ENCODE results near the gene GRID1.
A peak's percentile ranks its signal among the peaks of the same experiment; 100 is the strongest.

Gene GRID1

GRCh38 chr10:86300399-86300925 lies 66.1 kb downstream of the GRID1 start:
- H3K4me3 ChIP-seq (ENCODE audit: insufficient read length, low read depth), result no peak overlapping the region
- no peak overlapping the region for H3K9ac ChIP-seq (ENCODE audit: insufficient read length, low read depth)
- DNase-seq (ENCODE audit: low read depth, low spot score), result no peak
- no peaks in the 10 kb centered on the region for H3K36me3 ChIP-seq (ENCODE audit: insufficient read depth, insufficient read length, low read length)
- TF ChIP-seq SUZ12 (IDR thresholded peaks at IDR 0.05; ENCODE audit: extremely low read depth, insufficient read depth, insufficient read length) (no peak), YY1 (IDR thresholded peaks at IDR 0.05; ENCODE audit: insufficient read depth, insufficient read length) (no peak), ZNF274 (IDR thresholded peaks at IDR 0.05; ENCODE audit: low read depth, low read length) (no peak)
- H3K4me1 ChIP-seq (ENCODE audit: insufficient read depth, insufficient read length), result no peaks in the 10 kb centered on the region
- H3K9me3 ChIP-seq (ENCODE audit: insufficient read depth, low read length), result no peaks in the 10 kb centered on the region
- H3K27me3 ChIP-seq (ENCODE audit: insufficient read depth, insufficient read length), result no peaks in the 10 kb centered on the region

DNA sequence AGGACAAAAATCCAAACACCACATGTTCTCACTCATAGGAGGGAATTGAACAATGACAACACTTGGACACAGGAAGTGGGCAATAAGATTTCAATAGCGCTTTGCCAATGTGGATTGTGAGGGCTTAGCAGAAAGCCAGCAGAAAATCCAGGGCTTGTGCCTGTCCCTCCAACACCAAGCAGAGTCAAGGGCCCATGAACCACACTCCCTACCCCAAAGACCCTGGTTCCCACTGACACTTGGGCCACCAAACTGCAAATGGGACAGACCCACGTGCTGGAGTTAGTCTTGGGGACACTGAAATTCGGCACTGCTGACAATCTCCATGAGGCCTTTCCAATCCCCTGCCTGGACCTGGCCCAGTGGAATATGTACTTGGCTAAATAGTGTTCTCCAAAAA lies 67.0 kb downstream of the GRID1 start:
- no peak overlapping the region for H3K4me3 ChIP-seq (ENCODE audit: insufficient read length, low read depth)
- H3K9ac ChIP-seq (ENCODE audit: insufficient read length, low read depth), result no peak overlapping the region
- H3K4me1 ChIP-seq (ENCODE audit: insufficient read depth, insufficient read length), result no peaks in the 10 kb centered on the region
- H3K9me3 ChIP-seq (ENCODE audit: insufficient read depth, low read length), result no peaks in the 10 kb centered on the region
- DNase-seq (ENCODE audit: low read depth, low spot score), result no peak
- no peaks in the 10 kb centered on the region for H3K27me3 ChIP-seq (ENCODE audit: insufficient read depth, insufficient read length)
- H3K36me3 ChIP-seq (ENCODE audit: insufficient read depth, insufficient read length, low read length), result no peaks in the 10 kb centered on the region
- TF ChIP-seq ZNF274 (IDR thresholded peaks at IDR 0.05; ENCODE audit: low read depth, low read length) (no peak), YY1 (IDR thresholded peaks at IDR 0.05; ENCODE audit: insufficient read depth, insufficient read length) (no peak), SUZ12 (IDR thresholded peaks at IDR 0.05; ENCODE audit: extremely low read depth, insufficient read depth, insufficient read length) (no peak)

GRCh38 chr10:86298501-86299001 lies 68.0 kb downstream of the GRID1 start:
- no peak for TF ChIP-seq YY1 (IDR thresholded peaks at IDR 0.05; ENCODE audit: insufficient read depth, insufficient read length)
- no peak for TF ChIP-seq SUZ12 (IDR thresholded peaks at IDR 0.05; ENCODE audit: extremely low read depth, insufficient read depth, insufficient read length)
- no peak for TF ChIP-seq ZNF274 (IDR thresholded peaks at IDR 0.05; ENCODE audit: low read depth, low read length)
- Histone ChIP-seq H3K9me3 (ENCODE audit: insufficient read depth, low read length) (no peaks in the 10 kb centered on the region), H3K4me1 (ENCODE audit: insufficient read depth, insufficient read length) (no peaks in the 10 kb centered on the region), H3K27me3 (ENCODE audit: insufficient read depth, insufficient read length) (no peaks in the 10 kb centered on the region), H3K9ac (ENCODE audit: insufficient read length, low read depth) (no peak overlapping the region), H3K36me3 (ENCODE audit: insufficient read depth, insufficient read length, low read length) (no peaks in the 10 kb centered on the region), H3K4me3 (ENCODE audit: insufficient read length, low read depth) (no peak overlapping the region)
- DNase-seq (ENCODE audit: low read depth, low spot score), result no peak

GRCh38 chr10:86295791-86296190 lies 70.8 kb downstream of the GRID1 start:
- H3K4me3 ChIP-seq (ENCODE audit: insufficient read length, low read depth), result no peak overlapping the region
- no peak overlapping the region for H3K9ac ChIP-seq (ENCODE audit: insufficient read length, low read depth)
- TF ChIP-seq SUZ12 (IDR thresholded peaks at IDR 0.05; ENCODE audit: extremely low read depth, insufficient read depth, insufficient read length) (no peak), ZNF274 (IDR thresholded peaks at IDR 0.05; ENCODE audit: low read depth, low read length) (no peak), YY1 (IDR thresholded peaks at IDR 0.05; ENCODE audit: insufficient read depth, insufficient read length) (no peak)
- H3K36me3 ChIP-seq (ENCODE audit: insufficient read depth, insufficient read length, low read length), result no peaks in the 10 kb centered on the region
- no peaks in the 10 kb centered on the region for H3K4me1 ChIP-seq (ENCODE audit: insufficient read depth, insufficient read length)
- no peaks in the 10 kb centered on the region for H3K9me3 ChIP-seq (ENCODE audit: insufficient read depth, low read length)
- no peaks in the 10 kb centered on the region for H3K27me3 ChIP-seq (ENCODE audit: insufficient read depth, insufficient read length)
- no peak for DNase-seq (ENCODE audit: low read depth, low spot score)

DNA sequence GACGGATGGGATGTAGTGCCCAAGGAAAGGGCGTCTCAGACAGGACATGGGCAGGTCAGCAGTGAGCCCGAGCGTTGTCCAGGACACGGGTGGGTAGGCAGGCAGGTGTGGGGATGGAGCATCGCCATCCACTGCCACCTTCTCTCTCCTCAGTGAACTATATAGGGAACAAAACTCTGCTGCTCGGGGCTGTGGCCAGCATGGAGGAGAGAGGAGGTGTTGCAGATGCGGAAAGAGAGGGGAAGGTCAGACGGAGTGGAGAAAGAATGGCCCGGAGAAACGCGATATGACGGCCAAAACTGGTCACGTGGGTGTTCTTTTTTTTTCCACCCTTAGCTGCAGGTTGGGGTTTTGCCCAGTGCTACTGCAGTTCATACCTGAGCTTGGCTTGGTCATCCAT lies 71.2 kb downstream of the GRID1 start:
- Histone ChIP-seq H3K9ac (ENCODE audit: insufficient read length, low read depth) (no peak overlapping the region), H3K27me3 (ENCODE audit: insufficient read depth, insufficient read length) (no peaks in the 10 kb centered on the region), H3K9me3 (ENCODE audit: insufficient read depth, low read length) (no peaks in the 10 kb centered on the region), H3K4me3 (ENCODE audit: insufficient read length, low read depth) (no peak overlapping the region), H3K4me1 (ENCODE audit: insufficient read depth, insufficient read length) (no peaks in the 10 kb centered on the region), H3K36me3 (ENCODE audit: insufficient read depth, insufficient read length, low read length) (no peaks in the 10 kb centered on the region)
- no peak for TF ChIP-seq ZNF274 (IDR thresholded peaks at IDR 0.05; ENCODE audit: low read depth, low read length)
- TF ChIP-seq SUZ12 (IDR thresholded peaks at IDR 0.05; ENCODE audit: extremely low read depth, insufficient read depth, insufficient read length), result no peak
- TF ChIP-seq YY1 (IDR thresholded peaks at IDR 0.05; ENCODE audit: insufficient read depth, insufficient read length), result no peak
- no peak for DNase-seq (ENCODE audit: low read depth, low spot score)

GRCh38 chr10:86294346-86295265 lies 72.0 kb downstream of the GRID1 start:
- H3K36me3 ChIP-seq (ENCODE audit: insufficient read depth, insufficient read length, low read length), result no peaks in the 10 kb centered on the region
- no peaks in the 10 kb centered on the region for H3K27me3 ChIP-seq (ENCODE audit: insufficient read depth, insufficient read length)
- H3K9ac ChIP-seq (ENCODE audit: insufficient read length, low read depth), result no peak overlapping the region
- no peak for DNase-seq (ENCODE audit: low read depth, low spot score)
- TF ChIP-seq ZNF274 (IDR thresholded peaks at IDR 0.05; ENCODE audit: low read depth, low read length), result no peak
- no peak for TF ChIP-seq YY1 (IDR thresholded peaks at IDR 0.05; ENCODE audit: insufficient read depth, insufficient read length)
- TF ChIP-seq SUZ12 (IDR thresholded peaks at IDR 0.05; ENCODE audit: extremely low read depth, insufficient read depth, insufficient read length), result no peak
- H3K4me1 ChIP-seq (ENCODE audit: insufficient read depth, insufficient read length), result no peaks in the 10 kb centered on the region
- no peak overlapping the region for H3K4me3 ChIP-seq (ENCODE audit: insufficient read length, low read depth)
- no peaks in the 10 kb centered on the region for H3K9me3 ChIP-seq (ENCODE audit: insufficient read depth, low read length)

GRCh38 chr10:86293396-86293791 lies 73.2 kb downstream of the GRID1 start:
- TF ChIP-seq ZNF274 (IDR thresholded peaks at IDR 0.05; ENCODE audit: low read depth, low read length) (no peak), YY1 (IDR thresholded peaks at IDR 0.05; ENCODE audit: insufficient read depth, insufficient read length) (no peak), SUZ12 (IDR thresholded peaks at IDR 0.05; ENCODE audit: extremely low read depth, insufficient read depth, insufficient read length) (no peak)
- no peaks in the 10 kb centered on the region for H3K9me3 ChIP-seq (ENCODE audit: insufficient read depth, low read length)
- no peaks in the 10 kb centered on the region for H3K4me1 ChIP-seq (ENCODE audit: insufficient read depth, insufficient read length)
- DNase-seq (ENCODE audit: low read depth, low spot score), result peak; percentile 47
- no peaks in the 10 kb centered on the region for H3K27me3 ChIP-seq (ENCODE audit: insufficient read depth, insufficient read length)
- H3K4me3 ChIP-seq (ENCODE audit: insufficient read length, low read depth), result no peak overlapping the region
- H3K36me3 ChIP-seq (ENCODE audit: insufficient read depth, insufficient read length, low read length), result no peaks in the 10 kb centered on the region
- H3K9ac ChIP-seq (ENCODE audit: insufficient read length, low read depth), result no peak overlapping the region
